Osteoblast (primary cell): ENCODE data around the gene CEP89. TPM values are rescaled to one million over a fixed set of nuclear protein-coding genes. Genes with fewer than 3 reads are reported as not detected.
"Not testable (repeated sequence)": the region's sequence is repeated elsewhere in the genome, so short reads cannot be mapped to it uniquely, and the experiment has no call there.

Experiments
- DNase-seq: peaks from one replicate; pipeline ENCODE4 v3.0.0; 2011; ENCODE audit warnings: low spot score, mixed read lengths; ENCODE audit not compliant: insufficient read length; ENCODE audit errors: missing footprints
- H2AFZ ChIP-seq: 2 replicates; pipeline ENCODE4 v1.6.0; 2011; ENCODE audit warnings: mild to moderate bottlenecking, low read length
- H3K27ac ChIP-seq: 2 replicates; pipeline ENCODE4 v1.5.1; 2011; ENCODE audit warnings: mild to moderate bottlenecking, low read depth, low read length, moderate library complexity
- H3K27me3 ChIP-seq: 2 replicates; pipeline ENCODE4 v1.6.0; 2012; ENCODE audit warnings: mild to moderate bottlenecking, control low read depth, inconsistent platforms, low read length, moderate library complexity; ENCODE audit not compliant: insufficient read depth
- H3K36me3 ChIP-seq: 2 replicates; pipeline ENCODE4 v1.5.1; 2011; ENCODE audit warnings: mild to moderate bottlenecking, low read length, control low read depth, moderate library complexity; ENCODE audit not compliant: insufficient read depth
- H3K4me1 ChIP-seq: 2 replicates; pipeline ENCODE4 v1.5.1; 2011; ENCODE audit warnings: mild to moderate bottlenecking, low read length, control low read depth, moderate library complexity; ENCODE audit not compliant: insufficient read depth
- H3K4me2 ChIP-seq: 2 replicates; pipeline ENCODE4 v1.6.0; 2011; ENCODE audit warnings: mild to moderate bottlenecking, low read length; ENCODE audit not compliant: insufficient read depth
- H3K4me3 ChIP-seq: fragments of 200-600 bp; sonication (generic); 3 replicates; pipeline ENCODE4 v1.5.1; 2012; ENCODE audit warnings: mild to moderate bottlenecking, low read length, inconsistent platforms; ENCODE audit not compliant: insufficient read depth
- H3K79me2 ChIP-seq: 2 replicates; pipeline ENCODE4 v1.6.0; 2012; ENCODE audit warnings: mild to moderate bottlenecking, low read length, control low read depth, inconsistent platforms; ENCODE audit not compliant: insufficient read depth
- H3K9me3 ChIP-seq: 2 replicates; pipeline ENCODE4 v1.5.1; 2011; ENCODE audit warnings: low read depth, low read length, control low read depth
- H4K20me1 ChIP-seq: 2 replicates; pipeline ENCODE4 v1.6.0; 2012; ENCODE audit warnings: mild to moderate bottlenecking, low read length, control low read depth; ENCODE audit not compliant: insufficient read depth
- CTCF ChIP-seq: IDR thresholded peaks from 2 replicates; pipeline ENCODE4 v1.5.1; 2011; ENCODE audit warnings: mild to moderate bottlenecking, low read depth, low read length, moderate library complexity; ENCODE audit errors: extremely low read depth
- total RNA-seq: library from RNA; depleted of rRNA; stranded (reverse); fragments of >200 nt; gene quantifications from 2 replicates; pipeline ENCODE4 v1.2.3, GENCODE V29; 2012

The CEP89 gene
- total RNA-seq, 1 donor = 18.5 TPM

GRCh38 chr19:32857584-32857983 is 114.2 kb downstream of the CEP89 start:
- H3K4me3 ChIP-seq = no peak overlapping the region
- no peaks in the 10 kb centered on the region for H4K20me1 ChIP-seq
- H3K4me2 ChIP-seq = no peak overlapping the region
- no peak for TF ChIP-seq CTCF
- no peaks in the 10 kb centered on the region for H3K27me3 ChIP-seq
- no peak for DNase-seq
- no peaks in the 10 kb centered on the region for H3K4me1 ChIP-seq
- H3K9me3 ChIP-seq = no peaks in the 10 kb centered on the region
- no peak overlapping the region for H2AFZ ChIP-seq
- H3K79me2 ChIP-seq = no peaks in the 10 kb centered on the region
- H3K36me3 ChIP-seq = no peaks in the 10 kb centered on the region
- H3K27ac ChIP-seq = no peak overlapping the region

DNA sequence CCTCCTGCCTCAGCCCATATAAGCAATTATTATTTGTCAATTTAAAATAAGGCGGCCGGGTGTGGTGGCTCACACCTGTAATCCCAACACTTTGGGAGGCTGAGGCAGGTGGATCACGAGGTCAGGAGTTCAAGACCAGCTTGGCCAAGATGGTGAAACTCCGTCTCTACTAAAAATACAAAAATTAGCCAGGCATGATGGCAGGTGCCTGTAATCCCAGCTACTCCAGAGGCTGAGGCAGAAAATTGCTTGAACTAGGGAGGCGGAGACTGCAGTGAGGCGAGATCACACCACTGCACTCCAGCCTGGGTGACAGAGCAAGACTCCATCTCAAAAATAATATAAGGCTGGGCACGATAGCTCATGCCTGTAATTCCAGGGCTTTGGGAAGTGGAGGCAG is 114.9 kb downstream of the CEP89 start:
- H3K27me3 ChIP-seq, H2AFZ ChIP-seq, H3K4me2 ChIP-seq, H4K20me1 ChIP-seq, H3K36me3 ChIP-seq, H3K27ac ChIP-seq, H3K9me3 ChIP-seq, H3K4me1 ChIP-seq, H3K79me2 ChIP-seq, DNase-seq, H3K4me3 ChIP-seq: not testable (repeated sequence)

DNA sequence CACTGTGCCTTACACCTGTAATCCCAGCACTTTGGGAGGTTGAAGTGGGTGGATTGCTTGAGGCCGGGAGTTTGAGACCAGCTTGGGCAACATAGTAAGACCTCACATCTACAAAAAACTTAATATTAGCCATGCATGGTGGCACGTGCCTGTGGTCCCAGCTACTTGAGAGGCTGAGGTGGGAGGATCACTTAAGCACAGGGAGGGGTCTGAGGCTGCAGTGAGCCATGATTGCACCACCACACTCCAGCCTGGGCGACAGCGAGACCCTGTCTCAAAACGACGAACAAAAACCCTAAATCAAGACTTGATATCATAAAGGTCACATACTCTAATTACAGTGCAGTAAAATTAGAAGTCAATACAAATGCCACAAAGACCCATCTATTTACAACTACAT is 119.5 kb downstream of the CEP89 start:
- no peak for TF ChIP-seq CTCF
- Histone ChIP-seq H4K20me1 (no peaks in the 10 kb centered on the region), H3K4me2 (no peak overlapping the region), H3K27me3 (no peaks in the 10 kb centered on the region), H3K4me3 (no peak overlapping the region), H3K36me3 (no peaks in the 10 kb centered on the region), H3K27ac (no peak overlapping the region), H2AFZ (no peak overlapping the region), H3K79me2 (no peaks in the 10 kb centered on the region), H3K4me1 (no peaks in the 10 kb centered on the region), H3K9me3 (no peaks in the 10 kb centered on the region)
- DNase-seq = no peak

- H3K36me3 ChIP-seq, H3K4me1 ChIP-seq, H3K27me3 ChIP-seq, H3K4me3 ChIP-seq, H3K9me3 ChIP-seq, H3K27ac ChIP-seq, DNase-seq, H3K79me2 ChIP-seq, H4K20me1 ChIP-seq, H3K4me2 ChIP-seq, H2AFZ ChIP-seq: not testable (repeated sequence)
Observed at GRCh38 chr19:32848035-32848434, 123.7 kb downstream of the CEP89 start.

- Histone ChIP-seq H2AFZ (no peak overlapping the region), H3K79me2 (no peaks in the 10 kb centered on the region), H3K27me3 (no peaks in the 10 kb centered on the region), H3K36me3 (no peaks in the 10 kb centered on the region), H3K4me1 (no peaks in the 10 kb centered on the region), H3K4me3 (no peak overlapping the region), H3K4me2 (no peak overlapping the region), H3K27ac (no peak overlapping the region), H3K9me3 (no peaks in the 10 kb centered on the region), H4K20me1 (no peaks in the 10 kb centered on the region)
- DNase-seq = no peak
- no peak for TF ChIP-seq CTCF
Observed at GRCh38 chr19:32843716-32844245, 128.0 kb downstream of the CEP89 start.
